OCI-LY1 (cell line): Measurements from ENCODE around the gene COP1.
"Not testable (repeated sequence)": the region's sequence is repeated elsewhere in the genome, so short reads cannot be mapped to it uniquely, and the experiment has no call there.

Experiments
- H2AFZ ChIP-seq: fragments of 200-600 bp; sonication (generic), shearing (Covaris generic); 2 replicates; pipeline ENCODE4 v1.6.0; 2014; ENCODE audit warnings: antibody characterized with exemption, mild to moderate bottlenecking, low read length
- H3F3A ChIP-seq: fragments of 200-600 bp; sonication (generic), shearing (Covaris generic); 2 replicates; pipeline ENCODE4 v1.6.0; 2014; ENCODE audit warnings: mild to moderate bottlenecking, antibody characterized with exemption, low read length, moderate library complexity; ENCODE audit not compliant: insufficient read depth
- H3K27ac ChIP-seq: fragments of 200-600 bp; sonication (generic); 2 replicates; pipeline ENCODE4 v1.5.1; 2014; ENCODE audit warnings: low read length, mixed run types, mild to moderate bottlenecking, low read depth; ENCODE audit not compliant: poor library complexity, severe bottlenecking
- H3K27me3 ChIP-seq: fragments of 200-600 bp; sonication (generic); 2 replicates; pipeline ENCODE4 v1.6.0; 2014; ENCODE audit warnings: antibody characterized with exemption, mild to moderate bottlenecking, low read length, moderate library complexity; ENCODE audit not compliant: insufficient read depth
- H3K36me3 ChIP-seq: fragments of 200-600 bp; sonication (generic); 2 replicates; pipeline ENCODE4 v1.6.1; 2014; ENCODE audit warnings: mild to moderate bottlenecking, antibody characterized with exemption, low read length, moderate library complexity, mixed read lengths; ENCODE audit not compliant: insufficient read depth
- H3K4me1 ChIP-seq: fragments of 200-600 bp; sonication (generic); 2 replicates; pipeline ENCODE4 v1.5.1; 2014; ENCODE audit warnings: mild to moderate bottlenecking, low read length, moderate library complexity; ENCODE audit not compliant: insufficient read depth, severe bottlenecking
- H3K4me2 ChIP-seq: fragments of 200-600 bp; sonication (generic), shearing (Covaris generic); 2 replicates; pipeline ENCODE4 v1.6.1; 2014; ENCODE audit warnings: low read length
- H3K4me3 ChIP-seq: fragments of 200-600 bp; sonication (generic); 2 replicates; pipeline ENCODE4 v1.5.1; 2014; ENCODE audit warnings: low read length, low read depth, mild to moderate bottlenecking, mixed read lengths; ENCODE audit not compliant: poor library complexity, severe bottlenecking
- H3K79me2 ChIP-seq: fragments of 200-600 bp; shearing (Covaris generic); 2 replicates; pipeline ENCODE4 v1.6.1; 2016; ENCODE audit warnings: mixed run types, low read length, mixed read lengths; ENCODE audit not compliant: insufficient read depth
- H3K9ac ChIP-seq: fragments of 200-600 bp; sonication (generic), shearing (Covaris generic); 2 replicates; pipeline ENCODE4 v1.6.1; 2014; ENCODE audit warnings: mild to moderate bottlenecking, low read length, mixed read lengths
- H3K9me2 ChIP-seq: fragments of 200-600 bp; sonication (generic), shearing (Covaris generic); 2 replicates; pipeline ENCODE4 v1.6.1; 2014; ENCODE audit warnings: low read depth, mild to moderate bottlenecking, low read length, mixed read lengths
- H3K9me3 ChIP-seq: fragments of 200-600 bp; shearing (Covaris generic); 2 replicates; pipeline ENCODE4 v1.6.1; 2014; ENCODE audit warnings: low read length, mixed read lengths
- H4K20me1 ChIP-seq: fragments of 200-600 bp; sonication (generic), shearing (Covaris generic); 2 replicates; pipeline ENCODE4 v1.6.0; 2016; ENCODE audit warnings: mild to moderate bottlenecking, low read length; ENCODE audit not compliant: insufficient read depth
- CTCF ChIP-seq: fragments of 200-600 bp; sonication (generic), shearing (Covaris generic); IDR thresholded peaks from 2 replicates; pipeline ENCODE4 v1.5.1; 2017; ENCODE audit warnings: mild to moderate bottlenecking, antibody characterized with exemption, low read length, moderate library complexity, mixed read lengths
- EZH2 ChIP-seq: fragments of 200-600 bp; sonication (generic), shearing (Covaris generic); IDR thresholded peaks from 2 replicates; pipeline ENCODE4 v1.8.0; 2017; ENCODE audit warnings: borderline replicate concordance, mixed run types, mild to moderate bottlenecking, antibody characterized with exemption, low read length, moderate library complexity, mixed read lengths

COP1 gene

GRCh38 chr1:176208034-176208433, 948 bp upstream of the COP1 start:
- peak overlapping the region; percentile 90 for H3K4me2 ChIP-seq
- no peaks in the 10 kb centered on the region for H3K27me3 ChIP-seq
- H3K79me2 ChIP-seq = peaks cover 33% of the 10 kb centered on the region
- peak overlapping the region; percentile 95 for H3K4me3 ChIP-seq
- H3K4me1 ChIP-seq = peaks cover 32% of the 10 kb centered on the region
- 0 out of 2 replicates have a peak overlapping the region, but pooled peaks have one; percentile 6 for H2AFZ ChIP-seq
- TF ChIP-seq CTCF (no peak), EZH2 (no peak)
- no peaks in the 10 kb centered on the region for H3K36me3 ChIP-seq
- H3F3A ChIP-seq = no peaks in the 10 kb centered on the region
- H3K9me2 ChIP-seq = no peaks in the 10 kb centered on the region
- peak overlapping the region; percentile 81 for H3K27ac ChIP-seq
- no peaks in the 10 kb centered on the region for H3K9me3 ChIP-seq
- peak overlapping the region; percentile 91 for H3K9ac ChIP-seq
- no peaks in the 10 kb centered on the region for H4K20me1 ChIP-seq

GRCh38 chr1:176206006-176206960, 803 bp downstream of the COP1 start:
- no peaks in the 10 kb centered on the region for H3K9me3 ChIP-seq
- no peaks in the 10 kb centered on the region for H4K20me1 ChIP-seq
- H3K27me3 ChIP-seq = no peaks in the 10 kb centered on the region
- H3K4me2 ChIP-seq = peak overlapping the region; percentile 90
- H2AFZ ChIP-seq = no peak overlapping the region
- H3K9me2 ChIP-seq = no peaks in the 10 kb centered on the region
- peak overlapping the region; percentile 95 for H3K4me3 ChIP-seq
- H3K9ac ChIP-seq = peak overlapping the region; percentile 91
- H3K27ac ChIP-seq = peak overlapping the region; percentile 81
- H3K36me3 ChIP-seq = no peaks in the 10 kb centered on the region
- H3F3A ChIP-seq = no peaks in the 10 kb centered on the region
- H3K4me1 ChIP-seq = peaks cover 48% of the 10 kb centered on the region
- TF ChIP-seq EZH2 (no peak), CTCF (no peak)
- peaks cover 51% of the 10 kb centered on the region for H3K79me2 ChIP-seq

GRCh38 chr1:176205332-176205914, 1.7 kb downstream of the COP1 start:
- peak overlapping the region; percentile 90 for H3K4me2 ChIP-seq
- H3K9me2 ChIP-seq = no peaks in the 10 kb centered on the region
- no peaks in the 10 kb centered on the region for H3F3A ChIP-seq
- no peaks in the 10 kb centered on the region for H3K27me3 ChIP-seq
- H3K79me2 ChIP-seq = peaks cover 59% of the 10 kb centered on the region
- no peak for TF ChIP-seq CTCF
- TF ChIP-seq EZH2 = no peak
- H3K9me3 ChIP-seq = no peaks in the 10 kb centered on the region
- H3K9ac ChIP-seq = peak overlapping the region; percentile 91
- H3K4me1 ChIP-seq = peaks cover 50% of the 10 kb centered on the region
- H3K36me3 ChIP-seq = no peaks in the 10 kb centered on the region
- H4K20me1 ChIP-seq = no peaks in the 10 kb centered on the region
- H3K27ac ChIP-seq = peak overlapping the region; percentile 81
- no peak overlapping the region for H2AFZ ChIP-seq
- peak overlapping the region; percentile 95 for H3K4me3 ChIP-seq

GRCh38 chr1:176204655-176205054, 2.4 kb downstream of the COP1 start:
- H3K27me3 ChIP-seq, H4K20me1 ChIP-seq, H3F3A ChIP-seq, H3K9me2 ChIP-seq, H2AFZ ChIP-seq, H3K36me3 ChIP-seq, H3K9me3 ChIP-seq: not testable (repeated sequence)
- Histone ChIP-seq H3K79me2 (peaks cover 67% of the 10 kb centered on the region), H3K4me2 (peak overlapping the region; percentile 90), H3K27ac (peak overlapping the region; percentile 81), H3K9ac (peak overlapping the region; percentile 91), H3K4me3 (peak overlapping the region; percentile 95), H3K4me1 (peaks cover 57% of the 10 kb centered on the region)
